Stimulated activated effector memory CD8-positive, alpha-beta T cell treated with anti-CD3 and anti-CD28 coated beads, Interleukin-12 subunit alpha, Interleukin-12 subunit beta, amount 100 ng/mL, for 72 hours (primary cell): ENCODE data around the gene PDE11A.

ENCODE experiments used
- ATAC-seq: fragments of 150-1000 bp; cut with Tn5 transposase; 2 replicates; pipeline ENCODE4 v1.10.0; 2021
- DNase-seq, 2 donors: peaks; one replicate each; pipeline ENCODE4 v3.0.0; 2021 to 2022; ENCODE audit warnings: low spot score in 2 of 2
- H3K27ac Mint-ChIP-seq: one replicate; pipeline ENCODE4 v1.8.0; 2022; ENCODE audit warnings: mild to moderate bottlenecking, mixed read lengths
- H3K36me3 Mint-ChIP-seq: one replicate; pipeline ENCODE4 v1.8.0; 2022; ENCODE audit warnings: mild to moderate bottlenecking, mixed read lengths
- H3K4me1 Mint-ChIP-seq: one replicate; pipeline ENCODE4 v1.8.0; 2022; ENCODE audit warnings: mixed read lengths
- H3K4me3 Mint-ChIP-seq: one replicate; pipeline ENCODE4 v1.8.0; 2022; ENCODE audit warnings: mild to moderate bottlenecking, mixed read lengths
- H3K9me3 Mint-ChIP-seq: one replicate; pipeline ENCODE4 v1.8.0; 2022; ENCODE audit warnings: mixed read lengths

PDE11A gene

DNA sequence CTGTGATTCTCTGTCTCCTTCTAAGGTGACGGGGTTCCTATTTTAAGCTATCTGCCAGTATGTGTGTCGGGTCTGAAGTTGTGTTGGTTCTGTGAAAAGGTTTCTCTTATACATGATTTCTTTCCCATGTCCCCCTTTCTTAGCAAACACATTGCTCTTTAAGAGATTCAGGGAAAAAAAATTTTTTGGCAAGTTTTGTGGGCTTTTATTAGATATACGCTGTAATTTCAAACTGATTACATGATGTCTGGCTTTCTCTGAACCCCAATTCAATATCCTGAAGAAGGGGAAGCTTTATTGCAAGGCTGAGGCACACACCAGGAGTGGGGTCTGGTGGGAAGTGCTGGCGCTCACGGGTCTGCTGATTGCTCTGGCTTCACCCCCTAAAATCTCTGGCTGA, 469.4 kb downstream of the PDE11A start:
- no peaks in the 10 kb centered on the region for H3K9me3 Mint-ChIP-seq
- no peak for ATAC-seq
- no peak overlapping the region for H3K4me3 Mint-ChIP-seq
- H3K4me1 Mint-ChIP-seq = no peaks in the 10 kb centered on the region
- H3K27ac Mint-ChIP-seq = no peak overlapping the region
- H3K36me3 Mint-ChIP-seq = no peaks in the 10 kb centered on the region
- no peak for DNase-seq

DNA sequence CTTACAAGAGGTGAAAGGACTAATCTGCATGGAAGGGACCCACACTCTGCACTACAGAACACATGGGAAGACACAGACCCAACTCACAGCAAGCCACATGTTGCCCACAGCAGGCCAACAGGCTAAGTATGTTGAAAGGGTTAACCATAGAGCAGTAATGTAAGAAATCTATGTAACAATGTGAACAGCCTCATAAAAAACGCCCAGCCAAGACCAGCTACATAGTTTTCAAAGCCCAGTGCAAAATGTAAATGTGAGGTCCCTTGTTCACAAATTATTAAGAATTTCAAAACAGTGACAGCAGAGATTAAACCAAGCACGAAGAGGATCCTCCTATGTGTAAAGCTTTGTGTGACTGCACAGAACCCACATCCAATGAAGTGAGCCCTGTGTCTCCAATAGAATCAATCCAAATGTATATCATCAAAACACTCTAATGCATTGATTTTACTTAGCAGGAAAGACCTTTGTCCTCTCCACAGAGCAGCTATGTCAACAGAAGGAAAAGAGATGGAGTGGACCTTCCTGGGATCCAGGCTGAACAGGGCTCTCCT, 469.9 kb downstream of the PDE11A start:
- DNase-seq = no peak
- ATAC-seq = no peak
- Mint-ChIP-seq H3K4me3 (no peak overlapping the region), H3K9me3 (no peaks in the 10 kb centered on the region), H3K4me1 (no peaks in the 10 kb centered on the region), H3K36me3 (no peaks in the 10 kb centered on the region), H3K27ac (no peak overlapping the region)

DNA sequence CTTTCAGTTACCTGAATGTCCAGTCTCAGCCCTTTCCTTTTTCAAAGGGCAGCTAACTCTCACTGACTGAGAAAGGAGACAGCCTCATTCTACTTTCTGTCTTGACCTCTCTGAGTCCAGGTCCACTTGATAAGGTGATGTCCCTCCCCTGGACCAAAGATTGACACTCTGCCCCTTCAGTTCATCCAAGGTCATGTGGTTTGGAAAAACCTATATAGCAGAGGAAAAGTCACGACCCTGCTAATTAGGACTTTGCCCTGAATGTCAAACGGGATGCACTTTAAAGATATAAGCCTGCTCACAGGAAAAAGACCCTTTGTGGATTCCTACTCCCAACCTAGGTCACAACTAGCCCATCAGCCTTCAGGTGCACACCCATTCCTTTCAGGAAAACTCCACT, 471.7 kb downstream of the PDE11A start:
- ATAC-seq (no peak), DNase-seq (no peak)
- no peaks in the 10 kb centered on the region for H3K36me3 Mint-ChIP-seq
- no peaks in the 10 kb centered on the region for H3K4me1 Mint-ChIP-seq
- no peak overlapping the region for H3K4me3 Mint-ChIP-seq
- H3K9me3 Mint-ChIP-seq = no peaks in the 10 kb centered on the region
- H3K27ac Mint-ChIP-seq = no peak overlapping the region

GRCh38 chr2:177599956-177600355, 472.6 kb downstream of the PDE11A start:
- Mint-ChIP-seq H3K4me3 (no peak overlapping the region), H3K9me3 (no peaks in the 10 kb centered on the region), H3K4me1 (no peaks in the 10 kb centered on the region), H3K27ac (no peak overlapping the region), H3K36me3 (no peaks in the 10 kb centered on the region)
- DNase-seq (peak in 1 of 2 donors; percentile 8), ATAC-seq (no peak)

DNA sequence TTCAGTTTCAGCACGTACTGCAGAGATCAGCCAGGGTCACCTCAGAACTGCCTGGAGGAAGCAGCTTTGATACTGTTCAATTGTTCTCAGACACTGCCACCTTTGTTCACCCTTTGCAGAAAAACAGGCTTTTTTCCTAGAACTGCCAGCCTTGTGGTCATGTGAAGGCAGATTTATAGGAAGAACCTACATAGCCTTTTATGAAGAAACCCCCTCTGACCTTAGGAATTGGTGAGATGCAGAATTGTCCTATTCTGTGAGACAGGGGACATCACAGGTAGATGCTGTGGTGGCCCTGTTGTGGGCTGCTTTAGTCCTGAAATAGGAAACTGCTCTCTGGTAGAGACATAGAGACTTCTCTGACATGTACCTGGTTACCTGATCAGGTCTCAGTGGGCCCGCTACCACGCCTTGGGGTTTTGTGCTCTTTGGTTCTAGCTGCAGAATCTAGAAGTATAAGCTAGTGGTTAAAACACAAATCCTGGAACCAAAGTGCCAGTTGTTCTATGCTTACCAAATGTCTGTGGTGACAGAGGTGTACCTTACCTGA, 473.4 kb downstream of the PDE11A start:
- peak in 1 of 2 donors; percentile 28 for DNase-seq
- H3K9me3 Mint-ChIP-seq = no peaks in the 10 kb centered on the region
- no peaks in the 10 kb centered on the region for H3K36me3 Mint-ChIP-seq
- no peak overlapping the region for H3K27ac Mint-ChIP-seq
- H3K4me3 Mint-ChIP-seq = no peak overlapping the region
- ATAC-seq = peak; percentile 36
- no peaks in the 10 kb centered on the region for H3K4me1 Mint-ChIP-seq

- DNase-seq (peak in 1 of 2 donors; percentile 17), ATAC-seq (no peak)
- no peaks in the 10 kb centered on the region for H3K4me1 Mint-ChIP-seq
- no peaks in the 10 kb centered on the region for H3K36me3 Mint-ChIP-seq
- no peak overlapping the region for H3K27ac Mint-ChIP-seq
- H3K4me3 Mint-ChIP-seq = no peak overlapping the region
- no peaks in the 10 kb centered on the region for H3K9me3 Mint-ChIP-seq
These were observed 474.0 kb downstream of the PDE11A start for GRCh38 chr2:177598326-177599138.

DNA sequence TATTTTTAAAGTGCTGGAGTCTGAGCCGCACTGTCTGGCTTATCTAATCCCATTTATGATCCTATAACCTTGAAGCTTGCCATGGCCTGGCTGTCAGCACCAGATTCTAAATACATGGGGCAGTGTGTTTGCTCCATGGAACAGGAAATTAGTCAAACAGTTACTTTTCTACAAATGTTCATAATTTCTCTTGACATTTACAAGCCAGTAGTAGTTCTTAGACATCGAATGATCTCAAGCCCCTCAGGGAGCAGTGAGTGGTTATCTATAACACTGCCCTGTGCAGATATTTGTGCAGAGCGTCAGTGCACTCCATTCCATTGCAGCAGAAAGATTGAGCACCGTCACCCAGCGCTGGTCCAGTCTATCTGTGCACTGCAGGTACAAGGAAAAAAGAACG, 474.8 kb downstream of the PDE11A start:
- Mint-ChIP-seq H3K9me3 (no peaks in the 10 kb centered on the region), H3K4me1 (no peaks in the 10 kb centered on the region), H3K4me3 (no peak overlapping the region), H3K27ac (no peak overlapping the region), H3K36me3 (no peaks in the 10 kb centered on the region)
- ATAC-seq = no peak
- DNase-seq = peak in 1 of 2 donors; percentile 10

DNA sequence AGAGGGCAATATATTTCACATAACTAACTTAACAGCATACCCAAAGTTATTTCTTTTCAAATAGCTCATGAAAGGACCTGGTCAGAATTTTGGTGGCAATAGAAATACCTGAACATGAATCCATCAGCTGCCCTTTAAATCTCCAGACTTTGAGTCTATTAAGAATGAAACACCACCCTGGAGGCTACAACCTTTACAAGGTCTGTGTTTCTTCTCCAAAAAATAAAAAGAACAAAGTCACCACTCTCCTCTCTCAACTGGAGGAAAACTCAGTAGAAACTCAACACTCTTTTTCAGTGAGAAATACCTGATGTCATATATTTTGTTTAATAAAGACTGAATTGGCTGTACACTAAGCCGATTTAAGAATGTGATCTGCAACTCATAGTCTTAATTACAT, 475.7 kb downstream of the PDE11A start:
- Mint-ChIP-seq H3K4me1 (no peaks in the 10 kb centered on the region), H3K4me3 (no peak overlapping the region), H3K36me3 (no peaks in the 10 kb centered on the region), H3K9me3 (no peaks in the 10 kb centered on the region), H3K27ac (no peak overlapping the region)
- ATAC-seq (no peak), DNase-seq (no peak)

- no peak overlapping the region for H3K4me3 Mint-ChIP-seq
- ATAC-seq = no peak
- H3K27ac Mint-ChIP-seq = no peak overlapping the region
- DNase-seq = no peak
- no peaks in the 10 kb centered on the region for H3K36me3 Mint-ChIP-seq
- no peaks in the 10 kb centered on the region for H3K9me3 Mint-ChIP-seq
- H3K4me1 Mint-ChIP-seq = no peaks in the 10 kb centered on the region
These were observed 477.3 kb downstream of the PDE11A start for GRCh38 chr2:177595126-177595845.

DNA sequence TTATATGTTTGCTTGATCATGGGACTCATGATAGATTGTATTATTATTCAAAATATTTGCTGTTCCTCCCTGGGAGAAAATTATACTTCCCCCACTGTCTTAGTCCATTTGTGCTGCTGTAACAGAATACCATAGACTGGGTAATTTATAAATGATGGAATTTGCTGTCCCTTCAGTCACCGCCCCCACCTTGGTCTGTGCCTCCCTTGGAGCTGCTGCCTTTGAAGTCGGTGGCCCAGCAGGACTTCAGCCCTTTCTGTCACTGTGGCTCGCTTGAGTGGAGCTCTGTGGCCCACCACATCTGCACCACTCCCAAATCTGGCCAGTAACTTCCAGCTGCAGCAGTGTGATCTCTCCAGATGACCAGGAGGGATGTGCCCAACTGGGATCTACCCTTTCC, 479.2 kb downstream of the PDE11A start:
- Mint-ChIP-seq H3K4me3 (no peak overlapping the region), H3K36me3 (no peaks in the 10 kb centered on the region), H3K9me3 (no peaks in the 10 kb centered on the region), H3K27ac (no peak overlapping the region), H3K4me1 (no peaks in the 10 kb centered on the region)
- ATAC-seq (no peak), DNase-seq (no peak)

DNA sequence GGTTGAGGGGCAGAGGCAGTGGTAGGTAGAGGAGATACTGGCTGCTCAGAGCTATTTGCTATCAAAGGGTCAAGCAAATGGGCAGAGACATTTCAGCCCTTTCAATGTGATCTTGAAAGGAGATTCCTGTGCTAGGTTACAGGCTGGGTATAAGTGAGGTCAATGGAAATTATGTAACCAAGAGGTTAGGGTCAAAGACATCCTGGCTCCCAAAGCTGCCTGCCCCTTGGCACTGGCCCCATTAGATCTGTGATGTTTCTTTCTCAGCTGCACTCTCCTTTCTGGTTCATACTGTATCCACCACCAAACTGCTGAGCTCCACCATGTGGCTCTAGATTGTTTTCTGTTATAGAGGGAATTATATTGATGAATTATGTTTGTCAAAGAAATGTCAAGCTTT, 479.6 kb downstream of the PDE11A start:
- no peaks in the 10 kb centered on the region for H3K36me3 Mint-ChIP-seq
- no peak for DNase-seq
- no peak overlapping the region for H3K27ac Mint-ChIP-seq
- no peak for ATAC-seq
- no peaks in the 10 kb centered on the region for H3K4me1 Mint-ChIP-seq
- no peak overlapping the region for H3K4me3 Mint-ChIP-seq
- no peaks in the 10 kb centered on the region for H3K9me3 Mint-ChIP-seq

DNA sequence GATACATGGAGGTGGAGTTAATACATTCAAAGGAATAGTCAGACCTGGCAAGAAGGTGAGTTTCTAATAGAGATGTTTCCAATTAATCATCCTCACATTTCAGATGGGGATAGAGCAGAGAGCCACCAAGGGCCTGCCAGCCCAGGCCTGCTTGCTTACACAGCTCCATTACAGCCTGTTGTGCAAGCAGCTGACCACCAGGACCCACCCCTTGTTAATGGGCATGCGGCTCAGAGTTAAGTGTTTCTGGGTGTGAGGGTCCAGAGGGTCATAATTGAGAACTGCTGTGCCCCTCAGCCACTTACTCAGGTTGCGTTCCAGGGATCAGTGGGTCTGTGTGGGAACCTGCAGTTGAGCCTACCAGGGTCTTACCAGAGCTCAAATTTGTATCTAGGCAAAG, 480.2 kb downstream of the PDE11A start:
- DNase-seq (no peak), ATAC-seq (no peak)
- no peak overlapping the region for H3K27ac Mint-ChIP-seq
- H3K9me3 Mint-ChIP-seq = no peaks in the 10 kb centered on the region
- no peaks in the 10 kb centered on the region for H3K36me3 Mint-ChIP-seq
- no peak overlapping the region for H3K4me3 Mint-ChIP-seq
- no peaks in the 10 kb centered on the region for H3K4me1 Mint-ChIP-seq

DNA sequence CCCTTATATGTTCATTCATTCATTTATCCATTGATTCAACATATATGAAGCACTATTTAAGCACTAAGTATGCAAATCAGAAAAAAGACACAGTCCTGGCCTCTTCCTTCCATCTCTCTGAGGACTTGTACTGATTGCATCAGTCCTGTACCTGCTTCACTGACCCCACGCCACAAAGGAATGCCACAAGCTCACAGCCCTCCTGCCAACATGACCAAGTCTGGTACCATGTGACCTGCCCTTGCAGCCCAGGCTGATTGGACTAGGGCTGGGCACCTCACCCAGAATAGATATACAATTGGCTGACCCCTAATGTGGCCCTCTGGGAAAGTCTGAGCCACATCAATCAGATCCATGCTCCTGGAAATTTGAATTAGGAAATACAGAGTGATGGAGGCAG, 483.4 kb downstream of the PDE11A start:
- no peak overlapping the region for H3K4me3 Mint-ChIP-seq
- no peak for DNase-seq
- ATAC-seq = no peak
- H3K27ac Mint-ChIP-seq = no peak overlapping the region
- no peaks in the 10 kb centered on the region for H3K4me1 Mint-ChIP-seq
- H3K36me3 Mint-ChIP-seq = no peaks in the 10 kb centered on the region
- no peaks in the 10 kb centered on the region for H3K9me3 Mint-ChIP-seq

DNA sequence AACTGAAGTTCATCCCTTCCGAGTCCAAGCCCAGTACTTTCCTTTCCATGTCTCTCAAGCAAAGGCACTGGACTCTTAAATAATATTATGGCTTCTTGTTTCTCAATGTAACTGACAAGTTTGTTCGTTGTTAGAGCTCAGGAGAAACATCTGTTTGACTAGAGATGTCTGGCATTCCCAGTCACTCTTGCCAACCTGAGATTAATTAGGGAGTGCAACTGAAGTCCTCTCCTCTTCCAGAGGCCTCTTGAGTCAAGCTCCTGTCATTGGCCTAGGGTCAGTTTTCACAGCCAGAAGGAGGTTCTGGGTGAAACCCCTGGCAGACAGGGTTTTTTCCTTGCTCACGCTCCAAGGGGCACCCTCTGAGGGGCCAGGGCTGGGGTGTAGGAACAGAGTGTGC, 483.9 kb downstream of the PDE11A start:
- no peak for DNase-seq
- no peak overlapping the region for H3K4me3 Mint-ChIP-seq
- no peak overlapping the region for H3K27ac Mint-ChIP-seq
- H3K4me1 Mint-ChIP-seq = no peaks in the 10 kb centered on the region
- H3K36me3 Mint-ChIP-seq = no peaks in the 10 kb centered on the region
- no peaks in the 10 kb centered on the region for H3K9me3 Mint-ChIP-seq
- no peak for ATAC-seq

DNA sequence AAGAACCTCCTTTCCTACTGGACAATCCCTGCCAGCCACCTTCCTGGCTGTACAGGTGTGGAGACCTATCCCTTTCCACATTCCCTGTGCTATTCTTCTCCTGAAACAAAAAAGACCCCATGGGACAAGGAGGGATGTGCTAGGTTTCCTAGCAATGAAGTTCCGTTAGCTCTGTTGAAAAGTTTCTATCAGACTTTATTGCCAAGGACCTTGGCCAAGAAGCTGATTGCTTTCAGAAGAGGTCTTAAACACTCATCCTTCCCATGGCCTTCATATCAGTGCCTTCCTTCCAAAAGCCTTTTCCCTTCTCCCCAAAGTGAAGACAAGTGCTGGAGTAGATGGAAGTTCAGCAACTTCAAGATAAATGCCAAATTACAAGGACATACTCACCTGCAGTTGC, 485.2 kb downstream of the PDE11A start:
- DNase-seq (no peak), ATAC-seq (no peak)
- H3K27ac Mint-ChIP-seq = no peak overlapping the region
- H3K36me3 Mint-ChIP-seq = no peaks in the 10 kb centered on the region
- no peaks in the 10 kb centered on the region for H3K4me1 Mint-ChIP-seq
- no peak overlapping the region for H3K4me3 Mint-ChIP-seq
- no peaks in the 10 kb centered on the region for H3K9me3 Mint-ChIP-seq

DNA sequence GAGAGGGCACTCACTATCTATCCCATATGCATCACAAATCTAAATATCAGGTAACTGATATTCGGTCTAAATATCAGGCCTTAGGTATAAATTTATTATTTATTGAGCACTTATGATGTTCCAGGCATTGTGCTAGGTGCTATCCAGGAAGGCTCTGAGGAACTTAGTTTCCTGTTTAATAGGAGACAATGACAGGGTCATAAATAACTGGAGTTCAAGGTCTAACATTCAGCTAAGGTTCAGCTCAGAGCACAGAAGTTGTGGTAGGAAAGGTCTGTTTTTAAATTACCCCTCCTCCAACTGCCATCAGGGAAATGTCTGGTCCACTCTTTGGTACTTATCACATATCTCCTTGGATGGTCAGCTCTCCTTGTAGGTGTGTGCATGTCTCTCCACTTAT, 486.4 kb downstream of the PDE11A start:
- Mint-ChIP-seq H3K27ac (no peak overlapping the region), H3K36me3 (no peaks in the 10 kb centered on the region), H3K4me1 (no peaks in the 10 kb centered on the region), H3K4me3 (no peak overlapping the region), H3K9me3 (no peaks in the 10 kb centered on the region)
- DNase-seq (no peak), ATAC-seq (no peak)
